Raji (cell line): ENCODE data around the gene DHFR.

Experiments
- POLR2A ChIP-seq: IDR thresholded peaks from 2 replicates; pipeline ENCODE4 v1.6.1; 2011; ENCODE audit warnings: low read depth, low read length, control low read depth; ENCODE audit not compliant: insufficient read depth

The DHFR gene

DNA sequence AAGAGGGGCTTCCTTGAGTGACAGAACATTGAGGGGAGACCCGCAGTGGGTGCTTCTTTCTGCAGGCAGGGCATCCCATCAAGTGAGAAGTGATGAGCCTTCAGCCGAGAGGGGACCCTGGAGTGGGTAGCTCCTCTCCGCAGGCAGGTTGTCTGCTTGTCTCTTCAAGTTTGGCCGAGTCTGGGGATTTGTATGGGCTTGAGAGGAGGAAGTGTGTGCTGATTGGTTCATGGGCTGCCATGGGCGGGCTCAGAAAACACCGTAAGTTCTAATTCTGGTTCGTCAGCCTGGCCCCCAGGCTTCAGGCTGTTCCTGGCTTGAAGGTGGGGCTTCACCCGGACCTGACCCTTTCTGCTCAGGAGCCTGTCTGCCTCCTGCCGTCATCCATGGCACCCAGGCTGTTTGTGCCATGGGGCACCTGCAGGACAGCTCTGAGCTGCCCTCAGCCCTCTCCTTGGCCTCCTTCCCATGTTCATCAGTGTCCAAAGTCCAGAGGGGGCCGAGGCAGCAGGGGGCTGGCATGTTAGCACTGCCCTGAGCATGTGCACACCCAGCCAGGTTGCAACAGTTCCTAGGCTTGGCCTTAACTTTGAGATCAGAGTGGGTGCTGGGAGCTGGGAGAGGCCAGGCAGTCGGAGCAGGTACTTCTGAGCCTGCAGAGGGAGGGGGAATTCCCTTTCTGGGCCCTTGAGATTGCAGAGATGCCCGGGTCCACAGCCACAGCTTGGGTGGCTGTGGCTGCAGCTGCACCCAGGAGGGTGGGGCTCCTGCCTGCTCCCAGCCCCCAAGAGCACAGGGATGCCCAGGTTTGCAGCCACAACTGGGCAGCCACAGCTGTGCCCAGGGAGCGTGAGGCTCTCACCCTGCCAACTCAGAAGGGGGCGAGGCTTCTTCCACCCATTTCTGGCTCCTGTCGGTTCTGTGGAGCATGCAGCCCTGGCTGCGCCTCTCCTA is 13.5 kb upstream of the DHFR start:
- TF ChIP-seq POLR2A, result no peak

DNA sequence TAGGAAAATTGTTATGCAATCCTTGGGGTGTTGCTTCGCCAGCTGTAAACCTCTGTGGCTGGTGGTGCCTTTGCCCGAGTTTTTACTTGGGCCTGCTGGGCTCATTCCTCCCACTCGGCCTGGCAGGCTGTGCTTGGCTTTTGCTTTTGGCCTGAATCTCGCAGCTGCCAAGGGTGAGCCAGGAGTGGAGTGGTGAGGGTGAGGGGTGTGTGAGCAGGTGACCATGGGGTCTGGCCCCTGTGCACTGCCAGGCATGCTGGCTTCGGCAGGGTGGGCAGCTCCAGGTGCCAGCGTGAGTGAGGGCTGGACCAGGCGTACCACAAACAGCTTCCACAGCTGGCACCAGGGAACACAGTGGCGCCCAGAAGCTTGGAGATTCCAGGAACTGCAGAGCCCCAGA is 12.6 kb upstream of the DHFR start:
- TF ChIP-seq POLR2A, result no peak

DNA sequence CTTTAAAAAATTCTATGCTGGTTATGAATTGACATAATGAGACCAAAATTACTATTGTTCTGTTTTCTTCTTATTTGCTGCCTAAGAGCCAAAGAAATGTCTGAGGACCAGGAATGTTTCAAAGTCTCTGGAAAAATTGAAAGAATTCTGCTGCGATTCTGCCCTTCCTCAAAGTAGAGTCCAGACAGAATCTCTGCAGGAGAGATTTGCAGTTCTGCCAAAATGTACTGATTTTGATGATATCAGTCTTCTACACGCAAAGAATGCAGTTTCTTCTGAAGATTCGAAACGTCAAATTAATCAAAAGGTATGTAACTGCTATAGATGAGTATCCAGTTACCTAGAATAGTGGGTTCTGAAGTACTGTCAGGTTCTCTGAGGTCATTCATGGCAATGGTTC is 10.3 kb upstream of the DHFR start:
- no peak for TF ChIP-seq POLR2A

DNA sequence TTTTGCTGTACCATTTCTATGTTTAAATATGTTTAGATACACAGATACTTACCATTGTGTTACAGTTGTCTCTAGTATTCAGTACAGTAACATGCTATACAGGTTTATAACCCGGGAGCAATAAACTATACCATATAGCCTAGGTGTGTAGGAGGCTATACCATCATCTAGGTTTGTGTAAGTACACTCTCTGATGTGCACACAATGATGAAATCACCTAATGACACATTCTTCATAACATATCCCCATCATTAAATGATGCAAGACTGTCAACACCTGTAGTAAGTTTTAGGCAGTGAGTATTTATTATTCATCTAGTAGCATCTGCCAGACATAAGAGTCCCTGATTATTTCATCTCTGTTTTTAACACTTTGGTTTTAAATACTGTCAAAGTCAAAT is 7.3 kb upstream of the DHFR start:
- TF ChIP-seq POLR2A, result no peak

DNA sequence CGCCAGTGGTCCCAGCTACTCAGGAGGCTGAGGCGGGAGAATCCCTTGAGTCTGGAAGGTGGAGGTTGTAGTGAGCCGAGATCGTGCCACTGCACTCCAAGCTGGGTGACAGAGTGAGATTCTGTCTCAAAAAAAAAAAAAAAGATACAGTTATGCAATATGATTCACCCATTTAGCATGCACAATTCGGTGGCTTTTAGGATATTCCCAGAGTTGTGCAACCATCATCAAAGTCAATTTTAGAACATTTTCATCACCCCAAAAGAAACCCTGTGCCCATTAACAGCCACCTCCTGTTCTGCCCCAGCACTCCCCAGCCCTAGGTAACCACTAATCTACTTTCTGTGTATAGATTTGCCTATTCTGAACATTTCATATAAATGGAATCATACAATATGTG is 4.3 kb upstream of the DHFR start:
- TF ChIP-seq POLR2A, result no peak

DNA sequence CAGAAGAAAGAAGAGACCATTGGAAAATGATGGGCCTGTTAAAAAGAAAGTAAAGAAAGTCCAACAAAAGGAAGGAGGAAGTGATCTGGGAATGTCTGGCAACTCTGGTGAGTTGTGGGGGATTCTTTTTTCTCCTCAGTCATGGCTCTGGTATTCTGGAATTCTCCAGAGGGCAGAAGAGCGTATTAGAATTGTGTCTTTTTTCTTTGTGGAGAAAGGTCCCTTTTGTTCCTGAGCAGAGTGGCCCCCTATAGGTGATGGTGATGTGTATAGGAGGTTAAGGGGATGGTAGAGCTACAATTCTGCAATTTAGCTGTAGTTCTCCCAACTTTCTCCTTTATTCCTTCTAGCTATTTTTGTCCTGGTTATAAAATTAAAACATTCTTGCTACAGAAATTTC is 1.6 kb upstream of the DHFR start:
- TF ChIP-seq POLR2A, result no peak

DNA sequence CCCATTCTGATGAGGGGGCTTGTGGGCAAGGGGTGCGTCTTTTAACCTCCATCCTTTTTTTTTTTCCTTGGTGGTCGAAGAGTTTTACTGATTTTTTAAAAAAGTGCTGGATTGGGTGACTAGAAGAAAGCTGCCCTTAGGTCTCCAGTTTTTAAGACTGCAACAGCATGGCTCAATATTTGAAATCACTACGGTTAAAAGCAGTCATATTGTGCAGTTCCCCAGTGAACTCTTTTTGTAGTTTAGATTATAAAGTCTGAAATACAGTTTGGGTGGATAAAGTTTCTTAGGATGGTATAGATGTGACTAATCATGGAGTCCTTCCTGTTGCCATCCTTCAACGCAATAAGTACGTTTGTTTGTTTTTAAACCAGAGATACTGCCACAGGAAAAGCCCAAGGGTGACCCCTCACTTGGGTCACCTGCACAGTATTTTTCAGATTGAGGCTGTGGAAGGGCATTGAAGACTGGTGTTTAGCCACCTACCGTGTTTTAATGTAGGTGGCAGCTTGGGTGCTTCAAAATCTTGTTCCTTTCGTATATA is 520 bp upstream of the DHFR start:
- no peak for TF ChIP-seq POLR2A

DNA sequence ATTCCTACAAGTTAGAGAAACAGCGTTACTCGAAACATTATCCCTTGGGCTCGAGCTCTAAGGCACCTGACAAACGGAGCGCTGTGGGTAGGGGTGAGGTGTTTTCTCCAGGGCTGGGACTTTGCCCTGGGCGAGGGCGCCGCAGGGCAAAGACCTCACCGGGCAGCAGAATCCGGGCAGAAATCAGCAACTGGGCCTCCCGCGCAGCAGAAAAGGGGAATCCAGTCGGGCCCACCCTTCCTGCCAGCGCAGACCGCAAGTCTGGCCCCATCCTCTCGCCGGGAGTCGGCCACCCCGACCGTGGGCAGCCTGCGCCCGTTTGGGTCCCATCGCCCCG is 761 bp downstream of the DHFR start:
- TF ChIP-seq POLR2A, result no peak

DNA sequence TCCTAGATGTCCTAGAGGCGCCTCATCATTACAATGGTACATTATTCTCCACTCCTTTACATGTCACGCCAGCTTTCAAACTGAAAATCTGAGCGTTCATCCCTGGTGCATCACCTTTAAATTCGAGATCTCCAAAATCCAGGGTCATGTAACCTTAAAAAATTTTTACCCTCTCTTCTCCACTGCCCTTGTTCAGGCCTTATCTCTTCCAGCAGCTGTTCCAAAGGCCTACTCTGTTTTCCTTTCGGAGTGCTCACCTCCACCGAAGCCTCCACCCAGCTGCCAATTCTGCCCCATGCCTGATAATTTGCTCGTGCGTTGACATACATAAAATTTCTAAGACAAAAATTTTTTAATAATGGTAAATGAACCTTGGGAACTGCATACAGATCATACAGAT is 1.3 kb downstream of the DHFR start:
- no peak for TF ChIP-seq POLR2A

DNA sequence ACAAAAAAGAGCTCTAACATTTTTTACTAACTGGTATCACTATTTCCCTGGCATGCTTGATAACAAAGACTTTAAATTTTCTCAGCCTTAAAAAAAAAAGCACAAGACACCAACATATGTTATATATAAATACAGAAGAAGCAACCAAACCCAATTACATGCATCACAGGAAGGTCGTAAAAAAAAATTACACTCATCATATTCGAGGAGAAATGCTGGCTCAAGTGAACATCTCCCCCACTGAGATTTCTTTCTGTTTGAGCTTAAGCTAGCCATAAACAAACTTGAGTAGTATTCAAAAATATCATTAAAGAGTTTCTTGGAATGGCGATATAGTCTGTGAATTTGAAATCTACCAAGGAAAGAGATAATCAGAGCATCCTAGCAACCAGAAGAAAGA is 7.9 kb downstream of the DHFR start:
- no peak for TF ChIP-seq POLR2A

DNA sequence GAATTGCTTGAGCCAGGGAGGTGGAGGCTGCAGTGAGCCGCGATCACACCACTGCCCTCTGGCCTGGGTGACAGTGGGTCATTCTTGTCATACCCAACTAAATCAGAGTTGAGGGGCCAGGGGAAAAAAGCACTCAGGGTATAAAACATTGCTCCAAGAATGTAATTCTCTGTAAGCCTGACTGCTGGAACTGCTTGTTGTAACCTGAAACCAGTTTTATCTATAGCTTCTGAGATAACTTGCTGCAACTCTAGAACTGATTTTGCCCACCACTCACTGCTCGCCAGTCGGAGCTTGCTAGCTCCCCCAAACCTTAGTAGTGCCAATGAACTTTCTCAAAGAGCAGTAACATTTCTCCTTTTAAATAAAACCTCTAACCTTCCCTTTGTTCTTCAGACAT is 9.9 kb downstream of the DHFR start:
- no peak for TF ChIP-seq POLR2A

DNA sequence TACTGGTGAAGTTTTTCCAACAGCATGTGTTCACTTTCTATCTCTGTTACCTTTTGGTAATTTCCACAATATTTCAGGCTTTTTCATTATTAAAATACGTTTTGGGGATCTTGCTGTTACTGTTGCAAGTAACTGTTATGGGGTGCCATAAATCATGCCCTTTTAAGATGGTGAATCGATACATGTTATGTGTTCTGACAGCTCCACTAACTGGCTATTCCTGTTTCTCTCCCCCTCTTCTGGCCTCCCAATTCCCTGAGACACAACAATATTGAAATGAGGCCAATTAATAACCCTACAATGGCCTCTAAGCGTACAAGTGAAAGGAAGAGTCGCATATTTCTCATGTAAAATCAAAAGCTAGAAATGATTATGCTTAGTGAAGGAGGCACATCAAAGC is 13.4 kb downstream of the DHFR start:
- no peak for TF ChIP-seq POLR2A

DNA sequence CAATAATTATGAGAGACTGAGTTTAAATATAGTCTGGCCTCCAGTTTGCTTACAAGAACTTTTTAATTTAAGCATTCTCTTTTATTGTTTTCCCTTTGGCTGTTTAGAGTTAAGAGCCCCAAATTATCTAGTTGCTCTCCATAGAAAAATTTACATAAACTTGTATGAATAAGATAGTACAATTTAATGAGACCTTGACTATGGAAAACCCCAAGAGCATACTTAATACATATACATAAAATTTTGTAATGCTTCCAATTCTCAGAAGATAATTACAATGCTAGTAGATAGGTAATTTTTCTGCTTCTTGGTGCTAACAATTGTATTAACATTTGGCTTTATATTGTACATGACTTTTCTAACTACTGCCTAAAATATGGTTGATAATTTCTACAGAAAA is 20.6 kb downstream of the DHFR start:
- no peak for TF ChIP-seq POLR2A

DNA sequence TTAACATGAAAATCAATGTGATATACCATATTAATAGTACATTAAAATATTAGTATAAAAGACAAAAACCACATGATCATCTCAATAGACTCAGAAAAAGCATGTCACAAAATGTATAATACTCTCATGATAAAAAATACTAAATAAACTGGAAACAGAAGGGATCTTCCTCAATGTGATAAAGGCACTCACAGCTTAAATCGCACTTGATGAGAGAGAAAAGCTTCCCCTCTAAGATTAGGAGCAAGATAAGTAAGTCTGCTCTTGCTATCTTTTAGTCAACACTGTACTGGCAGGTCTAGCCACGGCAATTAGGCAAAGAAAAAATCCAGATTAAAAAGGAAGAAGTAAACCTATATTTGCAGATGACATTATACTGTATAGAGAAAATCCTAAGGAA is 22.1 kb downstream of the DHFR start:
- TF ChIP-seq POLR2A, result no peak

DNA sequence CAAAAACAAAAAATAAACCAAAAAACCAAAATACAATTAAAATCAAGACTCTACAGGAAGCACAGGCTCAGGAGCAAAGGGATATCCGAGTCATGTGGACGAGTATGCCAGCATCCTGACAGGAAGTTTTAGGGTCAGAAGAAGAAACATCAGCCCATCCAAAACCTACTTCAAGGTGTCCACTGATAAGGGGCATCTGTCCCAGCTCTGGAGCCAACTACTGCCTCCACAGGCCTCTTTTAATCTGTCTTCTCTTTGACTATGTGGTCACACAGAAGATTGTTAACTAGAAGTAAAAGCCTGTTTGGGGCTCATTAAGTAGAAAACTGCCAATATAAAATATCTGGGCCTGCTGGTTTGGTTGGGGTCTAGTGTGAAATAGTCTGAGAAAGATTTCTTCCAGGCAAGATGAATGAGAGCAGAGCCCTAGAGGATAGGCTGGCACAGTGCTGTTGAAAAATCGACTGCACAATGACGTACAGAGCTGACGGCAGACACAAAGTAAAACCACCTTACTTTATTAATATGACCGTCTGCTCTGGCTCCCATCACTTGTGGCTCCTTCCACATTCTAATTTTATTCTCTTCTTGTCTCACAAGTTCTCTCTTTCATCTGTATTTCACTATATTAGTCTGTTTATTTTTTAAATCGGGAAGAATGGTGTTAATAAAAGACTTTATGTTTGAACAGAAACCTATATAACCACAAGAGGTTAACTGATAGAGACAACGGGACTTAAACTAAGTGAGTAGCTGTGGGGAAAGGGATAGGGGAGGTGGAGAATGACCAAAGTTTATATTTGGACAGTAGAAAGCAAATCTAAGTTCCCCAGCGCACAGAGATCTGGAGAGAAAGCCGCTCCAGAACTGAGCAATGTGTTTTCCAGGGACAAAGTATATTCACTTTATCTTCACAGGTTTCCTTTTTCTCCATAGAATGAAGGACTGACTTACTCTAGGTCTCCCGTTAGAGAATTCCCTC is 23.2 kb downstream of the DHFR start:
- TF ChIP-seq POLR2A, result no peak

DNA sequence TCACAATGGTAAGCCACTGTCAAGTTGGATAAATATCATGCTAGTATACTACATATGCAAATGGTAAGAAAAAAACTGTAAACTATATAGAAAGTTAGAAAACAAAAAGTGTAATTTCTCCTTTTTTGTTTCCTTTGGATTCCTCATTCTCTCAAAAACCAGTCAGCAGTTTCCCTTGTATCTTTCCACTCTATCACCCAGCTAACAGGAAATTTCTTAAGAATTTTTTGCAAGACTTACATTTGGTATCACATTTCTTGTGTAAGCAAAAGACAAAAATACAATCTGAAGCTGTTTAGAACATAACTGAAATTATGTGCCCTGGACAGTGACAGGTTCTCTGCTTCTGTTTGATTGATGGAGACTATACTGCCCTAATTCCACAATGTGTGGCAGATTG is 25.5 kb downstream of the DHFR start:
- TF ChIP-seq POLR2A, result no peak
